T-helper 17 cell (primary cell): ENCODE measurements around the gene TUBB4B. TPM values are rescaled to one million over a fixed set of nuclear protein-coding genes. Genes with fewer than 3 reads are reported as not detected.

ENCODE experiments used
- total RNA-seq, 4 donors: library from RNA in 2 of 4; stranded (reverse) in 2 of 4; gene quantifications; one replicate each; pipeline ENCODE4 v1.2.3 and lab custom pipeline; 2022 to 2026

The TUBB4B gene
- total RNA-seq, 2 donors from 2014 or later: 81.0 to 90.5 TPM

Other genes with a start within 250 kb of the TUBB4B start
- gene PAXX, start 248.9 kb upstream of the TUBB4B start, total RNA-seq: 10 to 100 TPM; 85.7 to 89.9 TPM
- 1 to 10 TPM; 1.9 to 2.1 TPM for gene CLIC3, start 244.7 kb upstream of the TUBB4B start, total RNA-seq
- 100 to 1,000 TPM; 120 to 131 TPM for gene ABCA2, start 213.1 kb upstream of the TUBB4B start, total RNA-seq
- gene FUT7, start 209.2 kb upstream of the TUBB4B start, total RNA-seq: 10 to 100 TPM in 1 of 2 donors, 1 to 10 TPM in 1; 7.7 to 10.6 TPM
- gene NPDC1, start 195.1 kb upstream of the TUBB4B start, total RNA-seq: 100 to 1,000 TPM; 139 to 202 TPM
- gene ENTPD2, start 187.2 kb upstream of the TUBB4B start, total RNA-seq: under 1 TPM in 1 of 2 donors, not detected in 1; 0.20 TPM
- gene SAPCD2, start 170.7 kb upstream of the TUBB4B start, total RNA-seq: under 1 TPM; 0.27 to 0.39 TPM
- gene UAP1L1, start 163.8 kb upstream of the TUBB4B start, total RNA-seq: 10 to 100 TPM in 1 of 2 donors, 1 to 10 TPM in 1; 9.3 to 10.2 TPM
- 10 to 100 TPM; 62.0 to 62.3 TPM for gene MAN1B1, start 154.3 kb upstream of the TUBB4B start, total RNA-seq
- gene DPP7, start 126.6 kb upstream of the TUBB4B start, total RNA-seq: 100 to 1,000 TPM; 270 to 311 TPM
- gene GRIN1, start 102.1 kb upstream of the TUBB4B start, total RNA-seq: not detected
- not detected for gene LRRC26, start 71.2 kb upstream of the TUBB4B start, total RNA-seq
- gene TMEM210, start 69.2 kb upstream of the TUBB4B start, total RNA-seq: not detected
- gene ANAPC2, start 52.7 kb upstream of the TUBB4B start, total RNA-seq: 100 to 1,000 TPM; 114 to 116 TPM
- 10 to 100 TPM; 39.4 to 48.3 TPM for gene SSNA1, start 52.6 kb upstream of the TUBB4B start, total RNA-seq
- gene TPRN, start 40.5 kb upstream of the TUBB4B start, total RNA-seq: 1 to 10 TPM; 5.7 to 6.3 TPM
- 10 to 100 TPM; 21.3 to 21.4 TPM for gene TMEM203, start 35.6 kb upstream of the TUBB4B start, total RNA-seq
- gene NDOR1, start 35.6 kb upstream of the TUBB4B start, total RNA-seq: 10 to 100 TPM; 24.0 to 30.7 TPM
- gene RNF208, start 19.0 kb upstream of the TUBB4B start, total RNA-seq: 1 to 10 TPM; 1.2 to 5.3 TPM
- under 1 TPM in 1 of 2 donors, not detected in 1; 0.52 TPM for gene CYSRT1, start 16.1 kb upstream of the TUBB4B start, total RNA-seq
- not detected for gene RNF224, start 13.8 kb upstream of the TUBB4B start, total RNA-seq
- not detected for gene SLC34A3, start 10.4 kb upstream of the TUBB4B start, total RNA-seq
- gene STPG3, start 10.0 kb downstream of the TUBB4B start, total RNA-seq: under 1 TPM in 1 of 2 donors, not detected in 1; 0.62 TPM
- gene NELFB, start 14.0 kb downstream of the TUBB4B start, total RNA-seq: 10 to 100 TPM; 33.2 to 37.8 TPM
- 1 to 10 TPM; 2.1 to 4.0 TPM for gene TOR4A, start 36.4 kb downstream of the TUBB4B start, total RNA-seq
- gene NRARP, start 61.0 kb downstream of the TUBB4B start, total RNA-seq: under 1 TPM; 0.42 to 0.91 TPM
- gene EXD3, start 181.9 kb downstream of the TUBB4B start, total RNA-seq: 10 to 100 TPM; 15.4 to 17.8 TPM
- gene NOXA1, start 182.1 kb downstream of the TUBB4B start, total RNA-seq: 1 to 10 TPM; 3.0 to 3.3 TPM
- not detected for gene ENTPD8, start 200.1 kb downstream of the TUBB4B start, total RNA-seq
- 10 to 100 TPM; 41.5 to 54.2 TPM for gene NSMF, start 218.0 kb downstream of the TUBB4B start, total RNA-seq